Kidney glomerular epithelial cell (primary cell): ENCODE results near the gene NHLRC1.
A peak's percentile ranks its signal among the peaks of the same experiment; 100 is the strongest.
"Not testable (repeated sequence)": the region's sequence is repeated elsewhere in the genome, so short reads cannot be mapped to it uniquely, and the experiment has no call there.

Experiments used
- DNase-seq: peaks from one replicate; lab custom pipeline; 2025; lab: John Stamatoyannopoulos, UW

NHLRC1 gene

DNA sequence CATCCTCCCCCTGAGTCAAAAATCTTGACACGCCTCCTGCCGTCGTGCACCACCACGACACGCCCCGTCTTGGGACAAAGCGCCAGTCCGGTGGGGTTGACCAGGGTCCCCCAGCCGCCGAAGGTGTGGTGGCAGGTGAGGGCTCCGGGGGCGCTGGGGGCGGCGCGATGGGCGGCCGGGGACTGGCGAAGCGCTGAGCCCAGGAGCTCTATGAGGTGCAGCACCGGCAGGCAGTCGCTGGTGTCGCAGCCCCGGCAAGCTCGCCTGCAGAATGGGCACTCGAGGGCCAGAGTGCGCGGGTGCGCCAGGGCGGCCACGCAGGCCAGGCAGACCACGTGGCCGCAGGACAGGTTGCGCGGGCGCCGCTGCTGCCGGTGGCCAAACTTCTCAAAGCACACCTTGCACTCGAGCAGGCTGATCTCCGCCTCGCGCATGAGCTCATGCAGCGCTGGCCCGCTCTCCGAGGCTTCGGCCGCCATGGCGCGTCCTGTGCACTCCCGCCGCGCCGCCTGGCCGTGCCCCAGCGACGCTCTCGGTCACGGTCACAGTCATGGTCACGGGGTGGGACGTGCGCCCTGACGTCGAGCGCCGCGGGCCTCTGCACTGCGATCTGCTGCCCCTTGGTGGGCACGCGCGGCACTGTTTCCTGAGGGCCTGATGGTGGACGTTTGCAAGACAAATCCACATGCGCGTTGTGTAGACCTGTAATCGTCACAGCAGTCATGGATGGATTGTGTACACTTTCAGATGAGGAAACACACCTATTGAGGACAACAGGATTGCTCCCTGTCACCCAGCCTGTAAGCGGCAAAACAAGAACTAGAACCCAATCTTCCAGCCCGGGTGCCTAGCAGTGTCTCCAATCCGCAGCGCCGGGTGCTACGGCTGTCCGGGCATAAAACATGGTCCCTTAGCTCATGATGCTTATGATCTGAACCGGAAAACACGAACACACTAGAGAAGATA is at the start of gene NHLRC1:
Gene NHLRC1 (minus strand): TSS at position 550 of the 966 bp plus-strand sequence. CDS start 71 bp downstream, at position 479.
- peak; percentile 67 for DNase-seq

- no peak for DNase-seq
Observed at GRCh38 chr6:18171871-18172270, 49.4 kb upstream of the NHLRC1 start.

- DNase-seq = no peak
Observed at GRCh38 chr6:18168264-18168663, 45.8 kb upstream of the NHLRC1 start.

DNA sequence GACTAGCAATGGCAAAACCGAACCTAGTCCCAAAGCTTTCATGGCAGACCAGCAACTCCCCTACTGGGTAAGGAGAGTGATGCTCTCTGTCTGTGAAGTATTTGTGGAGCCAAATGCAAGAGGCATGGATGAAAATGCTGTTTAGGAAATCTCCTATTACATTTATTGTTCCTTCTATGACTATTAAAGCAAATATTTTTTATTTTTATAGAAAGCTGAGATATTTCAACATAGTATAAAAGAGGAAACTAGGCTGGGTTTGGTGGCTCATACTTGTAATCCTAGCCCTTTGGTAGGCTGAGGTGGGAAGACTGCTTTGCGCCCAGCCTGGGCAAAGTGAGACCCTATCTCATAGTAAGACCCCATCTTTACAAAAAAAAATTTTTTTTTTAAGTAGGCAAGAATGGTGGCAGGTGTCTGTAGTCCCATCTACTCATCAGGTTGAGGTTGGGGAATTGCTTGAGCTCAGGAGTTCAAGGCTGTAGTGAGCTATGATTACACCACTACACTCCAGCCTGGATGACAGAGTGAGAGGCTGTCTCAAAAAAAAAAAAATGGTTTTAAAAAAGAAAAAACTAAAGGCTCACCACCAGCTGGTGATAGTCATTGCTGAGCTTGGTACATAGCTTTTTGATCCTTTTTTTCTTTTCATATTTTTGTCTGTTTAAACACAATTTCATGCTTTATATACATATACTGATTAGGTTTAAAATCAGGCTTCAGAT is 44.0 kb upstream of the NHLRC1 start:
- no peak for DNase-seq

- DNase-seq = no peak
Observed at GRCh38 chr6:18165751-18166150, 43.3 kb upstream of the NHLRC1 start.

- DNase-seq = no peak
Observed at GRCh38 chr6:18162401-18162800, 39.9 kb upstream of the NHLRC1 start.

DNA sequence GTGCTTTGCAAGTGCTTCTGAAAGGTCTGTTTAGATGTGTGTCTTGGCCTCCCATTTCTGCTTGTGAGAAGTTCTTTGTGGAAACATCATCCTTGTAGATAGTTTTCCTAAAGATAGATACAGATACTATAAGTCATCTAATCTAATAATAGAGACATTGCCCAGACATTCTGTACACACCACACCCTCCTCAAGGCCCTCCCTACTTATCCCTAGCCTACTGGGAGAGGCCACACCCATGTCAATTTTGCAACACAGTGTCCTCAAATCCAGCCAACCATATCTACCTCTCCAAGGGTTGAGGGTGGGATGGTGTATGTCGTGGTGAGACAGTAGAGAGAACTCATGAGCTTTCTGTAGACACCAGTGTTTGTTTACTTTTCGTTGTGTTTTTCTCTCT is 39.0 kb upstream of the NHLRC1 start:
- DNase-seq = no peak

GRCh38 chr6:18160911-18161310 is 38.4 kb upstream of the NHLRC1 start:
- no peak for DNase-seq

DNA sequence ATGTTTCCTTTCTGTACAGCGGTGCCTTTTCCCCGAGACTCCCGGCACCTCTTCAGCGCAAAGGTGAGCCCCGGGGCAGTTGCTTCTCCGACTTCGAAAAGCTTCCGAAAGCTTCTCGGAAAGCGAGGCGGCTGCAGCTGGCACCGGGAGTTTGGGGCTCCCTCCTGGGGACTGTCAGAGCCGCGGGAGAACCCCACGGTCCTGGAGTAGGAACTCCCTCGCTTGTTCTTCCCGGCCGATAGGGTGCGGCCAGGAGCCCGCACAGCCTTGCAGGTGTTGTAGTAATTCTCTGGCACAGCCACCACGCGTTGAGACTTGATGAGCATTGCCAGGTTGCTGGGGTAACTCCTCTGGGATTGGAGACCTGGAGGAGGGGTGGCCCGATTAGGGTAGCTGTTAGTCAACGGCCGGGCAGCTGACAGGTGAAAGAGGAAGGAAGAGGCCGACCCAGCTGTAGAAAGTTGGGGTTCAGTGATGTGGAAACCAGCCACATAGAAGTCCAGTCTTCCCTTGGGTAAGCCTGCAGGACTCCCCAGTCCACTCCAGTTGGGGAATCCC is 33.5 kb upstream of the NHLRC1 start:
- DNase-seq = peak; percentile 37

DNA sequence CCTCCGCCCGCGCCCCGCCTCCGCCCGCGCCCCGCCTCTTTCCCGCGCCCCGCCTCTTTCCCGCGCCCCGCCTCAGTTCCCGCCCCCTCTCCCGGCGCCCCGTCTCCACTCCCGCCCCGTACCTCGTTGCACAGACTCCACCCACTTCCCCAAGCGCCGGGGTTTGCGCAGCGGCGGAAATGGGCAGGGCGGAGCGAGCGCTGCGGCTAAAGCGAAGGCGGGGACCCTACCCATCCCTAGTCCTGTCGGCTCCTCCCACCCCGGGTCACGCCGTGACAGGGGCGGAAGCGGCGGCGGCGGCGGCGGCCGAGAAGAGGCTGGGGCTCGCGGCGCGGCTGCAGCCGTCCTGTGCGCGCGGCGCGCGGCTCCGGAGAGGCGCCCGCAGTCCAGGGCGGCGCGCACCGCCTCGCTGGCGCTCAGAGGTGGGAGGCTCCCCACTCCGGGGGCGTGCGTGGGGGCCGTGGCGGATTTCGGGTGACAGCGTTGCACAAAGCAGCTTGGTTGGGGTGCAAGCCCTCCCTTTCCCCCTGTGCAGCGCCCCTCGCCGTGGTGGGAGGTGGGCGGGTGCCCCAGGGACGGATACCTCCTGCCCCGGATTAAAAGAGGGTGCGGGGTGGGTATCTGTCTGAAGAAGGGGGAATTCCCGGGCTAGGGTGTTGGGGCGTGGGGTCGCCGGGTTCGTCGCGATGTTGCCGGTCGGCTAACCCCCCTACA is 32.8 kb upstream of the NHLRC1 start, which contains the start of gene KDM1B:
Gene KDM1B (plus strand): TSS at position 273 of the 714 bp plus-strand sequence. CDS start 4,474 bp downstream, outside the sequence.
- DNase-seq = peak; percentile 95

DNA sequence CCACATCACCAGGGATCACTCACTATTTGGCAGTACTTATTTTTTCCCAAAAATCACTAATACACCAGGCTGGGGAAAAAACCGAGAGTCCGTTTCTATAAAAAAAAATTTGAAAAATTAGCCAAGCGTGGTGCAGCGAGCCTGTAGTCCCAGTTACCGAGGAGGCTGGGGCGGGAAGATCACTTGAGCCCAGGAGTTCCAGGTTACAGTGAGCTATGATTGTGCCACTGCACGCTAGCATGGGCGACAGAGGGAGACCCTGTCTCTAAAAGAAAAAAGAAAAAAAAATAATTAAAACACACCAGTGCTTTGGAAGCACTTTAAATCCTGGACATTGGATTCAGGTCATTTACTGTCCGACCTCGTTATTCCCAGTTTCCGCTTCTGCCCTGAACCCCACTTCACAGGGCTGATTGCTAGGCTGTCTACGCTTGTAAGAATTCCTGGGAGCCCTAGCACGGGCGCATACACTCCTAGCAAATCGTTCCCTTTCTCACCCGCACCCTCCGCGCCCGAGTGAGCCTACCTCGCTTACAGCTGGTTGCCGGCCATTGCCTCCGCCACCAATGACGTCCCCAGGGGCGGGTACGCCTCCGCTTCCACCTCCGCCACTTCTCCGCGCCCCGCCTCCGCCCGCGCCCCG is 32.2 kb upstream of the NHLRC1 start, which contains the start of gene TPMT:
Gene TPMT (minus strand): TSS at position 571 of the 643 bp plus-strand sequence. CDS start 5,950 bp downstream, outside the sequence.
- peak; percentile 56 for DNase-seq

- no peak for DNase-seq
Observed at GRCh38 chr6:18153311-18153703, 30.8 kb upstream of the NHLRC1 start.

- no peak for DNase-seq
Observed at GRCh38 chr6:18151801-18152200, 29.3 kb upstream of the NHLRC1 start.

GRCh38 chr6:18151391-18151790 is 28.9 kb upstream of the NHLRC1 start:
- DNase-seq = not testable (repeated sequence)

- peak; percentile 90 for DNase-seq
Observed at GRCh38 chr6:18148304-18149025, 26.0 kb upstream of the NHLRC1 start.

- DNase-seq = peak; percentile 51
Observed at GRCh38 chr6:18147616-18148015, 25.1 kb upstream of the NHLRC1 start.

DNA sequence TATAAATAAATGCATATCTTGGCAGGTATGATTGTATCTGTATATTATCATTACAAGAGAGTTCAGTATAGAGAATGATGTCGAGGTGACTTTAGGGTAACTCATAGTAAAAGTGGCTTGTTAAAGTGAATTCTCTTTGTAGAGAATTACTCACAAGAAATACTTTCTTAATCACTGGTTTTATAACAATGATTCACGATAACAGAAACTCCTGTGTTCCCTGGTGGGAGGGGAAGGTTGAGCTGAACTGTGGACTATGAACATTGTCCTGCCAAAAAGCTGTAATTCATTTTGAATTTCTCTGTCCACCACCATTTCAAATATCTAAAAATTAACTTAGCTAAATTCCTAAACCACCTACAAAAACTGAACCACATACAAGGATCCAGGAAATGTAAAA is 24.7 kb upstream of the NHLRC1 start:
- DNase-seq = peak; percentile 74

GRCh38 chr6:18142591-18142861 is 20.0 kb upstream of the NHLRC1 start:
- DNase-seq = no peak

DNA sequence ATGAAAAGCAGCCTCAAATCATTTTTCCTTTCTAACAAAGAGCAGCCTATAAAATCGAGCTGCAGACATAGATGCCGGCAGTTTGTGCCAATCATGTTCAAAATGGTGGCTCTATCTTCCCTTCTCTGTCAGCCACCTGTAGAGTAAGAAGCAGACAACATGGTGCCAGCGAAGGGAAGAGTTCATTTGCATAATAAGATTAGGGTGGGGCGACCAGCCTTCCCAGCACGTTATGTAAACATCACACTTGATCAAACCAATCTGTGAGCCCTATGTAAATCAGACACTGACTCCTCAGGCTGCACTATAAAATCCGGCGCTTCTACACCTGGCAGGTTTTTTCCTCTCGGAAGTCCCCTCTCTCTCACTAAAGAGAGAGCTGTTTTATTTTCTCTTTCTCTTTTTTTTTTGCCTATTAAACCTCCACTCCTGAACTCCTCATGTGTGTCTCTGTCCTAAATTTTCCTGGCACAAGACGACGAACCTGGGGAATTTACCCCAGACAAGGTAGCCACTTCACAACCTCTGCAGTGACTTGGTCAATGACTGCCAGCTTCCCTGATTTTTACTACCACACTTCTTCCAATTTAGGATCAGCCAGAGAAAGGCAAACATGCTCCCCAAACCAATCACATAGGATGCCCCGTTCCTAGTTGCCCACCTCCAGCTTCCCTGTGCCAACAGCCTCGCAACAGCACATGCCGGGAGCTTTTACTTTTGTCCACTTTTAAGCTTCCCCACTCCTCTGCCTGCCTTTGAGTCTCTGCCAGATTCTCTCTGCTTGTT is 19.5 kb upstream of the NHLRC1 start:
- no peak for DNase-seq
